Uterus (tissue), 2 donors: ENCODE measurements around the gene KCTD1.

Source experiments
- POLR2A ChIP-seq, 2 donors: fragments of 450-650 bp; IDR thresholded peaks; one replicate each; pipeline ENCODE4 v1.6.1; 2016; ENCODE audit warnings: antibody characterized with exemption in 2 of 2, mild to moderate bottlenecking in 1 of 2, moderate library complexity in 1 of 2
- TF ChIP-seq, protein P1 (sequence below), 4 experiments: fragments of 200-600 bp in 2 of 4; fragments of 450-650 bp in 2 of 4; sonication (generic) in 2 of 4; IDR thresholded peaks; one replicate each; pipeline ENCODE4 v1.5.1; 2016 to 2019; ENCODE audit warnings: antibody characterized with exemption in 4 of 4, mild to moderate bottlenecking in 2 of 4, moderate library complexity in 1 of 4

DNA sequence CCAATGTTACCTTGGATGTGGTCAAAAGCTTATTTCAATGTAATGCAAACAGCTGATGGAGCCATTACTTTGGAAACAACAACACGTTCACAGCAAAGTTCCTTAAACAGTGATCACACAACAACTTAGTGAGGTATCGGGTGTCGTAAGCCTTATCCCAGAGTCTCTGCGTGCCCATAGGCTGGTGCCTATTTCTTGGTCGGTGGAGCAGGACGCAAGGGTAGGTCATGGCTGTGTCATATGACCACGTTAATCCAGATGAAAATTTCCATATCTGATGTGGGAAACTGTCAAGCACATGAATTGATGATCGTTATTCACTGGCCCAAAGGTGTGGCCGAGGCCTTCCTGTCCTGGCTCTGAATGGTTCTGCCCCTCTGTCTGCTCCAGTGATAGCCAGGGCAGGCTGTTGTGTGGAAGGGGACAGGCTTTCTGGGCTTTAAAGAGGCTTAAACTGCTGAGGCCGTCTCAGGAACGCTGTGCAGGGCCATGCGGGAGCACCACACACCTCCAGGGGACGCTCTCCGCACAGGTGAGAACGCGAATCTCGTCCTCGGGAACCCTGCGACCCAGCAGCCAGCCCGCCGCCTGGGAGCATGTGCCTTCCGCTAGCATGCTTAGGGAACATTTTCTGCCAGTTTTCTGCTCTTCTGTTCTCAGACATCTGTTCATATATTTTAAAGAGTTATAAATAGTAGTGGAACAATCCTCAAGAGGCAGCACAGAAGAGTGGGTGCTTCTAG, 90.6 kb downstream of the KCTD1 start:
- TF ChIP-seq, protein P1, sequence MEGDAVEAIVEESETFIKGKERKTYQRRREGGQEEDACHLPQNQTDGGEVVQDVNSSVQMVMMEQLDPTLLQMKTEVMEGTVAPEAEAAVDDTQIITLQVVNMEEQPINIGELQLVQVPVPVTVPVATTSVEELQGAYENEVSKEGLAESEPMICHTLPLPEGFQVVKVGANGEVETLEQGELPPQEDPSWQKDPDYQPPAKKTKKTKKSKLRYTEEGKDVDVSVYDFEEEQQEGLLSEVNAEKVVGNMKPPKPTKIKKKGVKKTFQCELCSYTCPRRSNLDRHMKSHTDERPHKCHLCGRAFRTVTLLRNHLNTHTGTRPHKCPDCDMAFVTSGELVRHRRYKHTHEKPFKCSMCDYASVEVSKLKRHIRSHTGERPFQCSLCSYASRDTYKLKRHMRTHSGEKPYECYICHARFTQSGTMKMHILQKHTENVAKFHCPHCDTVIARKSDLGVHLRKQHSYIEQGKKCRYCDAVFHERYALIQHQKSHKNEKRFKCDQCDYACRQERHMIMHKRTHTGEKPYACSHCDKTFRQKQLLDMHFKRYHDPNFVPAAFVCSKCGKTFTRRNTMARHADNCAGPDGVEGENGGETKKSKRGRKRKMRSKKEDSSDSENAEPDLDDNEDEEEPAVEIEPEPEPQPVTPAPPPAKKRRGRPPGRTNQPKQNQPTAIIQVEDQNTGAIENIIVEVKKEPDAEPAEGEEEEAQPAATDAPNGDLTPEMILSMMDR (IDR thresholded peaks at IDR 0.05), result no peak
- no peak for TF ChIP-seq POLR2A (IDR thresholded peaks at IDR 0.05)
